ENCODE results near the gene MARCHF10.

DNA sequence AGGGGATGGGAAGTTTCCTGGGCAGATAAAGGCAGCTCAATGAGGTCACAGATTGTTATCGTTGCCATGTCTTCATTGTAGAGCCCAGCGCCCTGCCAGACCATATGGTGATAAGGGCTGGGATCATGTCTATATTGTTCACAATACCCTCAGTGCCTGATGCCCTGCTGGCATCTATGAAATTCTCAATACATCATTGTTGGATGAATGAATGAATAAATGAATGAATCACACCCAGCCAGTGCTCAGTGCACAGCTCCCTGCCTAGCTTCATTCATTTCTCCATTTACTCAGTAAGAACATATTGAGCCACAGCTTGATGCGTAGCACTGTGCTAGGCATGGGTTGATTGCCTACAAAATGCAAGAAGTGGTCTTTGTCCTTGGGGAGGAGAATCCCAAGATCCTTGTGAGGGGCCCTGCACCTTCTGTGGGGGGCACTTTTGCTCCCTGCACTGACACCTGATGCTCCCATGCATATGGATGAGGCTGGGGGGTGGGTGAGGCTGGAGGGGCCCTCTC, 150.9 kb downstream of the MARCHF10 start:
- TF ChIP-seq, protein P1, sequence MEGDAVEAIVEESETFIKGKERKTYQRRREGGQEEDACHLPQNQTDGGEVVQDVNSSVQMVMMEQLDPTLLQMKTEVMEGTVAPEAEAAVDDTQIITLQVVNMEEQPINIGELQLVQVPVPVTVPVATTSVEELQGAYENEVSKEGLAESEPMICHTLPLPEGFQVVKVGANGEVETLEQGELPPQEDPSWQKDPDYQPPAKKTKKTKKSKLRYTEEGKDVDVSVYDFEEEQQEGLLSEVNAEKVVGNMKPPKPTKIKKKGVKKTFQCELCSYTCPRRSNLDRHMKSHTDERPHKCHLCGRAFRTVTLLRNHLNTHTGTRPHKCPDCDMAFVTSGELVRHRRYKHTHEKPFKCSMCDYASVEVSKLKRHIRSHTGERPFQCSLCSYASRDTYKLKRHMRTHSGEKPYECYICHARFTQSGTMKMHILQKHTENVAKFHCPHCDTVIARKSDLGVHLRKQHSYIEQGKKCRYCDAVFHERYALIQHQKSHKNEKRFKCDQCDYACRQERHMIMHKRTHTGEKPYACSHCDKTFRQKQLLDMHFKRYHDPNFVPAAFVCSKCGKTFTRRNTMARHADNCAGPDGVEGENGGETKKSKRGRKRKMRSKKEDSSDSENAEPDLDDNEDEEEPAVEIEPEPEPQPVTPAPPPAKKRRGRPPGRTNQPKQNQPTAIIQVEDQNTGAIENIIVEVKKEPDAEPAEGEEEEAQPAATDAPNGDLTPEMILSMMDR (IDR thresholded peaks at IDR 0.05; ENCODE audit: extremely low read depth in 1 of 2, insufficient read depth in 1 of 2, low read depth in 1 of 2, low read length in 2 of 2) = no peak
- no peak for TF ChIP-seq POLR2A (IDR thresholded peaks at IDR 0.05; ENCODE audit: low read depth, low read length)
- no peak for TF ChIP-seq POLR2AphosphoS5 (IDR thresholded peaks at IDR 0.05; ENCODE audit: insufficient read depth, low read depth, low read length)
- TF ChIP-seq GATA2 (IDR thresholded peaks at IDR 0.05; ENCODE audit: insufficient read depth, insufficient read length, low read depth, low read length) = no peak
- TF ChIP-seq FOS (IDR thresholded peaks at IDR 0.05; ENCODE audit: borderline replicate concordance, insufficient read depth, low read length) = no peak
- TF ChIP-seq JUN (IDR thresholded peaks at IDR 0.05; ENCODE audit: borderline replicate concordance, insufficient read depth, insufficient read length, low read depth) = no peak
- TF ChIP-seq, protein P2, sequence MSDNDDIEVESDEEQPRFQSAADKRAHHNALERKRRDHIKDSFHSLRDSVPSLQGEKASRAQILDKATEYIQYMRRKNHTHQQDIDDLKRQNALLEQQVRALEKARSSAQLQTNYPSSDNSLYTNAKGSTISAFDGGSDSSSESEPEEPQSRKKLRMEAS (IDR thresholded peaks at IDR 0.05; ENCODE audit: insufficient read depth, insufficient read length) = no peak
